Smooth muscle cell (in vitro differentiated cells): Measurements from ENCODE around the gene PAK1. TPM values are rescaled to one million over a fixed set of nuclear protein-coding genes. Genes with fewer than 3 reads are reported as not detected.

ENCODE experiments used
- DNase-seq: peaks from one replicate; lab custom pipeline; 2025; ENCODE audit not compliant: unreplicated experiment; lab: John Stamatoyannopoulos, UW
- H2AFZ ChIP-seq: fragments of 200-600 bp; sonication (generic); 2 replicates; pipeline ENCODE4 v1.6.0; 2016; ENCODE audit warnings: antibody characterized with exemption, low read depth, mild to moderate bottlenecking
- H3F3A ChIP-seq: fragments of 200-600 bp; sonication (generic); 2 replicates; pipeline ENCODE4 v1.6.0; 2017; ENCODE audit warnings: antibody characterized with exemption, low read depth
- H3K27ac ChIP-seq: fragments of 200-600 bp; sonication (generic); 2 replicates; pipeline ENCODE4 v1.5.1; 2016; ENCODE audit warnings: low read depth, mild to moderate bottlenecking
- H3K27me3 ChIP-seq: fragments of 200-600 bp; sonication (generic); 2 replicates; pipeline ENCODE4 v1.6.1; 2016; ENCODE audit warnings: low read depth, mild to moderate bottlenecking
- H3K36me3 ChIP-seq: fragments of 200-600 bp; sonication (generic); 2 replicates; pipeline ENCODE4 v1.5.1; 2016; ENCODE audit warnings: low read depth
- H3K4me1 ChIP-seq: fragments of 200-600 bp; sonication (generic); 2 replicates; pipeline ENCODE4 v1.5.1; 2016; ENCODE audit warnings: low read depth
- H3K4me2 ChIP-seq: fragments of 200-600 bp; sonication (generic); 2 replicates; pipeline ENCODE4 v1.6.0; 2016; ENCODE audit warnings: mild to moderate bottlenecking
- H3K4me3 ChIP-seq: fragments of 200-600 bp; sonication (generic); 2 replicates; pipeline ENCODE4 v1.5.1; 2016; ENCODE audit warnings: mild to moderate bottlenecking
- H3K79me2 ChIP-seq: fragments of 200-600 bp; sonication (generic); 2 replicates; pipeline ENCODE4 v1.6.0; 2016; ENCODE audit warnings: low read depth, mild to moderate bottlenecking
- H3K9ac ChIP-seq: fragments of 200-600 bp; sonication (generic); 2 replicates; pipeline ENCODE4 v1.6.0; 2016; ENCODE audit warnings: low read depth
- H3K9me3 ChIP-seq: fragments of 200-600 bp; sonication (generic); replicated peaks from 2 replicates; pipeline ENCODE4 v1.5.1; 2016; ENCODE audit warnings: low read depth
- H4K20me1 ChIP-seq: fragments of 200-600 bp; sonication (generic); 2 replicates; pipeline ENCODE4 v1.6.0; 2016; ENCODE audit warnings: low read depth
- WGBS: methylation state at CpG from one replicate; pipeline ENCODE4 v1.1.7; 2016; ENCODE audit warnings: low lambda C conversion rate; 5-methylcytosine and 5-hydroxymethylcytosine counted together
- polyA plus RNA-seq: library from polyadenylated mRNA; unstranded; fragments of >200 nt; fragmentation: Nextera tagmentation; extraction: Ambion mirVana; gene quantifications from 2 replicates; pipeline ENCODE4 v1.2.1, GENCODE V29; 2016
- total RNA-seq: library from RNA; depleted of rRNA; stranded (reverse); fragments of >200 nt; gene quantifications from 2 replicates; pipeline ENCODE4 v1.2.3, GENCODE V29; 2014
- TF ChIP-seq, protein P1 (sequence below): fragments of 200-600 bp; sonication (generic); IDR thresholded peaks from 2 replicates; pipeline ENCODE4 v1.5.1; 2017; ENCODE audit warnings: borderline replicate concordance, mild to moderate bottlenecking, antibody characterized with exemption; ENCODE audit not compliant: insufficient read depth, poor library complexity, severe bottlenecking

The PAK1 gene
- total and polyA plus RNA-seq, 2 experiments from 2014 or later: 20.5 to 31.7 TPM

DNA sequence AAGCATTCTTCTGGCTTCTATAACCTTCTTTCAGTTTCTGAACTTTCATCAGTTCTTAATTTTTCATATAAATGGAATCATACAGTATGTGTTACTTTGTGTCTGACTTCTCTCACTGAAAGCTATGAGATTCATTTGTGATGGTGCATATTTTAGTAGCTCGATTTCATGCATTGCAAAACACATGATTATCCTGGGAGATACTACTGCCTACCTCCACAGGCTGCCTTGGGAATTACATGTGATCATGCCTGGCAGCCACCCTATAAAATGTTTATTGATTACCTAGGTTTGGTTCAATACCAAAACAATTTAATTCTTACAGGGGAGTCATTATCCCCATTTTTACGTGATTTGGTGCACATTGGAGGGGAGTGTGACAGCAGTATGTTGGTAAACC is 34.1 kb upstream of the PAK1 start:
- 92% methylated on average over 2 of the region's 2 CpGs for WGBS
- H3K27me3 ChIP-seq: no peaks in the 10 kb centered on the region
- H3K4me2 ChIP-seq: no peak overlapping the region

DNA sequence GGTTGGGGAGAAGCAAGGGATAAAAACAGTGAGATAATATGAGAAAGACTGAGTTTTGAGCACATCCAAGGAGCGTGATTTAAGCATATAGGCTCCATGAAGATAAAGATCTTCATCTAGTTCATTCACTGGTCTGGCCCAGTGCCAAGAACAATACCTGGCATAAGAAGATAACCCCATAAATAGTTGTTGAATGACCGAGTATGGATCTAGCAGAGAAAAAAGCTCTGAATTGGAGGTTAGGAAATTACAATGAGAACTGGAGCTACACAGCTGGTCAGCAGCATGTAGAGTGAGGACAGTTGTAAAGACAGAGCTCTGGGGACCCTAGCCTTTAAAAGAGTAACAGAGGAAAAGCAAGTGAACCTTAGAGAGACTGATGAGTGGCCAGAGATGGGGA is 33.0 kb upstream of the PAK1 start:
- Histone ChIP-seq H3K9ac (no peak overlapping the region), H3K79me2 (no peaks in the 10 kb centered on the region), H4K20me1 (no peaks in the 10 kb centered on the region), H3K9me3 (no peaks in the 10 kb centered on the region), H3F3A (no peaks in the 10 kb centered on the region), H3K4me2 (no peak overlapping the region), H3K4me3 (no peak overlapping the region), H2AFZ (no peak overlapping the region), H3K36me3 (no peaks in the 10 kb centered on the region), H3K4me1 (no peaks in the 10 kb centered on the region), H3K27me3 (no peaks in the 10 kb centered on the region), H3K27ac (no peak overlapping the region)
- DNase-seq: no peak
- WGBS: 84% methylated on average over 2 of the region's 2 CpGs
- TF ChIP-seq, protein P1, sequence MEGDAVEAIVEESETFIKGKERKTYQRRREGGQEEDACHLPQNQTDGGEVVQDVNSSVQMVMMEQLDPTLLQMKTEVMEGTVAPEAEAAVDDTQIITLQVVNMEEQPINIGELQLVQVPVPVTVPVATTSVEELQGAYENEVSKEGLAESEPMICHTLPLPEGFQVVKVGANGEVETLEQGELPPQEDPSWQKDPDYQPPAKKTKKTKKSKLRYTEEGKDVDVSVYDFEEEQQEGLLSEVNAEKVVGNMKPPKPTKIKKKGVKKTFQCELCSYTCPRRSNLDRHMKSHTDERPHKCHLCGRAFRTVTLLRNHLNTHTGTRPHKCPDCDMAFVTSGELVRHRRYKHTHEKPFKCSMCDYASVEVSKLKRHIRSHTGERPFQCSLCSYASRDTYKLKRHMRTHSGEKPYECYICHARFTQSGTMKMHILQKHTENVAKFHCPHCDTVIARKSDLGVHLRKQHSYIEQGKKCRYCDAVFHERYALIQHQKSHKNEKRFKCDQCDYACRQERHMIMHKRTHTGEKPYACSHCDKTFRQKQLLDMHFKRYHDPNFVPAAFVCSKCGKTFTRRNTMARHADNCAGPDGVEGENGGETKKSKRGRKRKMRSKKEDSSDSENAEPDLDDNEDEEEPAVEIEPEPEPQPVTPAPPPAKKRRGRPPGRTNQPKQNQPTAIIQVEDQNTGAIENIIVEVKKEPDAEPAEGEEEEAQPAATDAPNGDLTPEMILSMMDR: no peak

More for the DNA sequence above, 34.1 kb upstream of the PAK1 start:
- no peaks in the 10 kb centered on the region for H3K4me1 ChIP-seq
- no peak overlapping the region for H3K9ac ChIP-seq
- no peak for DNase-seq
- no peaks in the 10 kb centered on the region for H4K20me1 ChIP-seq
- no peaks in the 10 kb centered on the region for H3K79me2 ChIP-seq
- TF ChIP-seq, protein P1: no peak
- H3K27ac ChIP-seq: no peak overlapping the region
- no peak overlapping the region for H2AFZ ChIP-seq
- H3F3A ChIP-seq: no peaks in the 10 kb centered on the region
- H3K36me3 ChIP-seq: no peaks in the 10 kb centered on the region
- no peak overlapping the region for H3K4me3 ChIP-seq
- no peaks in the 10 kb centered on the region for H3K9me3 ChIP-seq

DNA sequence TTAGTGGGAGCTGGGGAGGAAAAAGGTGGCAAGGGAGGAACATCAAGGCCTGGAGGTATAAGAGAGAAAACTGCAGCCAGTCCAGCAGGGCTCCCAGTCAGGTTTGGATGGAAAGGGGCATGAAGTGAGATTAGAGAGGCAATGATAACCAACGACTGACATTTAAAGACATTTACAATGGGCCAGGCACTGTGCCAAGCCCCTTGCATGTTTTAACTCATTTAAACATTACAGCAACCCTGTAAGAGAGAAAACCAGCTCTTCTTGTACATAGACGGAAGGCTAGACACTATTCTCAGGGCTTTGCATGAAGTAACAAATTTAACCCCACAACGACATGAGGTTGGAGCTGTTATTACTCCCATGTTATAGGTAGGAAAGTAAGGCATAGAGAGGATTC is 32.1 kb upstream of the PAK1 start:
- Histone ChIP-seq H3F3A (no peaks in the 10 kb centered on the region), H3K9ac (no peak overlapping the region), H3K4me2 (no peak overlapping the region), H3K27ac (no peak overlapping the region), H3K4me1 (no peaks in the 10 kb centered on the region), H4K20me1 (no peaks in the 10 kb centered on the region), H3K36me3 (no peaks in the 10 kb centered on the region), H3K9me3 (no peaks in the 10 kb centered on the region), H2AFZ (no peak overlapping the region), H3K79me2 (no peaks in the 10 kb centered on the region), H3K27me3 (no peaks in the 10 kb centered on the region), H3K4me3 (no peak overlapping the region)
- TF ChIP-seq, protein P1: no peak
- no peak for DNase-seq
- 68% methylated on average over 3 of the region's 3 CpGs for WGBS

DNA sequence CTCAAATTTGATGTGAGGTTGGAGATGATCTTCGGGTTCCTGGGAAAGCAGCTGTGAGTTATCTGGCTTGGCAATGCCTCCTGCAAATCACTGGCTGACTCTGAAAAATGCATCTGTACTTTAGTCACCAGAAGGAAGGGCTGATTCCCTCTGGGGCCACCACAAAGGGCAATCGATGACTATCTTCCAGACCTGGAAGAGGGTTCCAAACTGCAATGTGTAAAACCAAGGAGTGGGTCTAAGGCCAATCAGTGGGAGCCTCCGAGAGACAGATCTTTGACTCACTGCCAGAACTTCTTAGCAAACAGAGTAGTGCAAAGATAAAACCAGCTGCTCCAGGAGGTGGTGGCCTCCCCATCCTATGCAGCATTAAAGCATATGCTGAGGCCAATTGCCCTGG is 29.1 kb upstream of the PAK1 start:
- Histone ChIP-seq H3K4me2 (no peak overlapping the region), H3K9ac (no peak overlapping the region), H3K36me3 (no peaks in the 10 kb centered on the region), H4K20me1 (no peaks in the 10 kb centered on the region), H3K27me3 (no peaks in the 10 kb centered on the region), H3K4me3 (no peak overlapping the region), H3K79me2 (no peaks in the 10 kb centered on the region), H3K4me1 (no peaks in the 10 kb centered on the region), H3F3A (no peaks in the 10 kb centered on the region), H3K27ac (no peak overlapping the region), H3K9me3 (no peaks in the 10 kb centered on the region), H2AFZ (no peak overlapping the region)
- TF ChIP-seq, protein P1: no peak
- DNase-seq: no peak
- 51% methylated on average over 3 of the region's 3 CpGs for WGBS
